ENCODE data around the gene KRCC1.
"Not testable (repeated sequence)": the region's sequence is repeated elsewhere in the genome, so short reads cannot be mapped to it uniquely, and the experiment has no call there.

Gene KRCC1

GRCh38 chr2:88077080-88077479 is 21.5 kb upstream of the KRCC1 start:
- no peak for DNase-seq (ENCODE audit: low read depth)

- no peak for DNase-seq (ENCODE audit: low read depth)
Observed at GRCh38 chr2:88074854-88075292, 19.3 kb upstream of the KRCC1 start.

GRCh38 chr2:88074150-88074549 is 18.6 kb upstream of the KRCC1 start:
- no peak for DNase-seq (ENCODE audit: low read depth)

- DNase-seq (ENCODE audit: low read depth), result no peak
Observed at GRCh38 chr2:88071365-88071764, 15.8 kb upstream of the KRCC1 start.

- DNase-seq (ENCODE audit: low read depth), result no peak
Observed at GRCh38 chr2:88070055-88070454, 14.5 kb upstream of the KRCC1 start.

- no peak for DNase-seq (ENCODE audit: low read depth)
Observed at GRCh38 chr2:88069117-88069516, 13.5 kb upstream of the KRCC1 start.

- DNase-seq (ENCODE audit: low read depth), result no peak
Observed at GRCh38 chr2:88068044-88068443, 12.5 kb upstream of the KRCC1 start.

- DNase-seq (ENCODE audit: low read depth), result no peak
Observed at GRCh38 chr2:88067598-88067997, 12.0 kb upstream of the KRCC1 start, which contains the start of gene SMYD1. TSS of gene SMYD1 (plus strand) at chr2:88067825. CDS start at chr2:88067865, 40 bp downstream.

GRCh38 chr2:88067189-88067588 is 11.6 kb upstream of the KRCC1 start:
- DNase-seq (ENCODE audit: low read depth), result no peak

GRCh38 chr2:88066543-88066942 is 11.0 kb upstream of the KRCC1 start:
- DNase-seq (ENCODE audit: low read depth), result no peak

GRCh38 chr2:88061295-88061694 is 5.7 kb upstream of the KRCC1 start:
- no peak for DNase-seq (ENCODE audit: low read depth)

- no peak for DNase-seq (ENCODE audit: low read depth)
Observed at GRCh38 chr2:88060907-88061275, 5.3 kb upstream of the KRCC1 start.

- DNase-seq (ENCODE audit: low read depth), result no peak
Observed at GRCh38 chr2:88059979-88060906, 4.7 kb upstream of the KRCC1 start.

GRCh38 chr2:88058191-88058590 is 2.6 kb upstream of the KRCC1 start:
- no peak for DNase-seq (ENCODE audit: low read depth)

- no peak for DNase-seq (ENCODE audit: low read depth)
Observed at GRCh38 chr2:88057437-88057844, 1.9 kb upstream of the KRCC1 start.

GRCh38 chr2:88054782-88055370 is 707 bp downstream of the KRCC1 start:
- DNase-seq (ENCODE audit: low read depth), result no peak

- DNase-seq (ENCODE audit: low read depth), result no peak
Observed at GRCh38 chr2:88053934-88054781, 1.4 kb downstream of the KRCC1 start.

GRCh38 chr2:88053296-88053695 is 2.3 kb downstream of the KRCC1 start:
- no peak for DNase-seq (ENCODE audit: low read depth)

GRCh38 chr2:88051792-88052191 is 3.8 kb downstream of the KRCC1 start:
- no peak for DNase-seq (ENCODE audit: low read depth)

- no peak for DNase-seq (ENCODE audit: low read depth)
Observed at GRCh38 chr2:88049622-88050021, 6.0 kb downstream of the KRCC1 start.

GRCh38 chr2:88048541-88048940 is 7.0 kb downstream of the KRCC1 start:
- no peak for DNase-seq (ENCODE audit: low read depth)

GRCh38 chr2:88045561-88045960 is 10.0 kb downstream of the KRCC1 start:
- DNase-seq (ENCODE audit: low read depth), result not testable (repeated sequence)
